Vagina (tissue), 2 donors: ENCODE results near the gene PTOV1. TPM values are rescaled to one million over a fixed set of nuclear protein-coding genes. Genes with fewer than 3 reads are reported as not detected.

Source experiments
- DNase-seq, 2 donors: peaks; one replicate each; pipeline ENCODE4 v3.0.0-alpha.2; 2017; ENCODE audit errors: extremely low spot score in 2 of 2
- H3K27ac ChIP-seq: fragments of 200-600 bp; sonication (generic); one replicate; pipeline ENCODE4 v1.5.1; 2019
- H3K27me3 ChIP-seq: fragments of 200-600 bp; sonication (generic); one replicate; pipeline ENCODE4 v1.5.1; 2019
- H3K36me3 ChIP-seq, 2 donors: fragments of 200-600 bp; sonication (generic); one replicate each; pipeline ENCODE4 v1.5.1; 2017 to 2019
- H3K4me1 ChIP-seq: fragments of 200-600 bp; sonication (generic); one replicate; pipeline ENCODE4 v1.5.1; 2019
- H3K4me3 ChIP-seq, 2 donors: fragments of 200-600 bp; sonication (generic); 1 replicate in 1 of 2; 2 replicates in 1 of 2; pipeline ENCODE4 v1.5.1; 2016 to 2019
- H3K9me3 ChIP-seq: fragments of 200-600 bp; sonication (generic); one replicate; pipeline ENCODE4 v1.5.1; 2019
- CTCF ChIP-seq, 3 experiments: fragments of 450-650 bp in 2 of 3; fragments of 200-600 bp in 1 of 3; sonication (generic) in 1 of 3; IDR thresholded peaks; one replicate each; pipeline ENCODE4 v1.5.1; 2017 to 2019; ENCODE audit warnings: antibody characterized with exemption in 3 of 3, mild to moderate bottlenecking in 2 of 3, moderate library complexity in 2 of 3
- POLR2A ChIP-seq, 2 donors: fragments of 450-650 bp; IDR thresholded peaks; one replicate each; pipeline ENCODE4 v1.6.1; 2017; ENCODE audit warnings: antibody characterized with exemption in 2 of 2, mild to moderate bottlenecking in 2 of 2, moderate library complexity in 2 of 2
- POLR2AphosphoS5 ChIP-seq, 2 donors: sonication (generic); formaldehyde crosslinking; IDR thresholded peaks; one replicate each; pipeline ENCODE4 v1.9.0; 2017; ENCODE audit warnings: antibody characterized with exemption in 2 of 2, mild to moderate bottlenecking in 2 of 2, low read depth in 1 of 2; ENCODE audit not compliant: insufficient read depth in 1 of 2
- intact Hi-C: fragments of 100-400 bp; cut with DNase I; formaldehyde crosslinking; loops from one replicate; pipeline ENCODE4 v1.15.1; 2023
- total RNA-seq: library from RNA; depleted of rRNA; stranded (reverse); fragments of >200 nt; gene quantifications from one replicate; pipeline ENCODE4 v1.2.3, GENCODE V29; 2016

PTOV1 gene
- total RNA-seq, 1 donor from 2014 or later = 109 TPM

GRCh38 chr19:49876422-49877019 lies 25.6 kb downstream of the PTOV1 start:
- intact Hi-C loops = loop anchor here (5.0 kb wide), 1 partner anchor 109 kb away; the partner anchor contains the start of gene AP2A1

GRCh38 chr19:49877020-49877878 lies 26.3 kb downstream of the PTOV1 start, which contains the start of the genes AKT1S1 and TBC1D17:
Gene AKT1S1 (minus strand): TSS chr19:49877355. CDS start chr19:49873295, 4,060 bp downstream.
Gene TBC1D17 (plus strand): TSS chr19:49877702. CDS start chr19:49877724, 22 bp downstream.
- TF ChIP-seq CTCF (IDR thresholded peaks at IDR 0.05) (no peak), POLR2AphosphoS5 (IDR thresholded peaks at IDR 0.05; ENCODE audit: insufficient read depth in 1 of 2, low read depth in 1 of 2) (peak; percentile 96 to 97), POLR2A (IDR thresholded peaks at IDR 0.05) (peak in 1 of 2 donors; percentile 79)
- Histone ChIP-seq H3K36me3 (peaks cover 0 to 34% of the 10 kb centered on the region in 2 donors), H3K9me3 (no peaks in the 10 kb centered on the region), H3K27ac (peak within 1 kb of the TSS; percentile 99), H3K4me3 (peak within 1 kb of the TSS; percentile 80 to 98), H3K4me1 (peaks cover 32% of the 10 kb centered on the region), H3K27me3 (no peaks in the 10 kb centered on the region)
- peak; percentile 100 for DNase-seq
- intact Hi-C loops = loop anchor here (5.0 kb wide), 1 partner anchor 110 kb away; the partner anchor contains the start of gene AP2A1

More at GRCh38 chr19:49876422-49877019, 25.6 kb downstream of the PTOV1 start:
- DNase-seq = peak in 1 of 2 donors; percentile 99
- TF ChIP-seq POLR2AphosphoS5 (IDR thresholded peaks at IDR 0.05; ENCODE audit: insufficient read depth in 1 of 2, low read depth in 1 of 2) = peak; percentile 34 to 74
- peak in 1 of 2 donors; percentile 1 for TF ChIP-seq POLR2A (IDR thresholded peaks at IDR 0.05)
- no peak for TF ChIP-seq CTCF (IDR thresholded peaks at IDR 0.05)
- H3K27ac ChIP-seq = peak overlapping the region; percentile 99
- H3K4me1 ChIP-seq = peaks cover 32% of the 10 kb centered on the region
- no peaks in the 10 kb centered on the region for H3K9me3 ChIP-seq
- peak overlapping the region; percentile 80 to 98 for H3K4me3 ChIP-seq
- peaks cover 0 to 27% of the 10 kb centered on the region in 2 donors for H3K36me3 ChIP-seq
- H3K27me3 ChIP-seq = no peaks in the 10 kb centered on the region

- TF ChIP-seq CTCF (IDR thresholded peaks at IDR 0.05) = no peak
- TF ChIP-seq POLR2AphosphoS5 (IDR thresholded peaks at IDR 0.05; ENCODE audit: insufficient read depth in 1 of 2, low read depth in 1 of 2) = peak in 1 of 2 donors; percentile 56
- TF ChIP-seq POLR2A (IDR thresholded peaks at IDR 0.05) = peak in 1 of 2 donors; percentile 40
- Histone ChIP-seq H3K9me3 (no peaks in the 10 kb centered on the region), H3K27ac (peak overlapping the region; percentile 99), H3K36me3 (peaks cover 0 to 43% of the 10 kb centered on the region in 2 donors), H3K27me3 (no peaks in the 10 kb centered on the region), H3K4me3 (peak overlapping the region; percentile 80 to 98), H3K4me1 (peaks cover 32% of the 10 kb centered on the region)
- peak; percentile 98 to 99 for DNase-seq
- intact Hi-C loops = loop anchor here (5.0 kb wide), 1 partner anchor 111 kb away; the partner anchor contains the start of gene AP2A1
These were observed 27.2 kb downstream of the PTOV1 start for GRCh38 chr19:49877879-49878743.

- H3K36me3 ChIP-seq = peaks cover 0 to 49% of the 10 kb centered on the region in 2 donors
- H3K4me1 ChIP-seq = peaks cover 32% of the 10 kb centered on the region
- intact Hi-C loops = loop anchor here (5.0 kb wide), 1 partner anchor 111 kb away; the partner anchor contains the start of gene AP2A1
- no peaks in the 10 kb centered on the region for H3K9me3 ChIP-seq
- H3K27me3 ChIP-seq = no peaks in the 10 kb centered on the region
- peak overlapping the region; percentile 80 to 98 for H3K4me3 ChIP-seq
- no peak for DNase-seq
- peak overlapping the region; percentile 99 for H3K27ac ChIP-seq
- TF ChIP-seq POLR2AphosphoS5 (IDR thresholded peaks at IDR 0.05; ENCODE audit: insufficient read depth in 1 of 2, low read depth in 1 of 2) (no peak), POLR2A (IDR thresholded peaks at IDR 0.05) (no peak), CTCF (IDR thresholded peaks at IDR 0.05) (no peak)
These were observed 27.7 kb downstream of the PTOV1 start for GRCh38 chr19:49878744-49879070.
